HEK293 (cell line): ENCODE data around the gene ZDHHC11.
"Not testable (repeated sequence)": the region's sequence is repeated elsewhere in the genome, so short reads cannot be mapped to it uniquely, and the experiment has no call there.

Source experiments
- CTCF ChIP-seq: fragments of 450-650 bp; formaldehyde crosslinking; IDR thresholded peaks from 2 replicates; pipeline ENCODE4 v1.5.1; 2016; ENCODE audit warnings: missing biosample characterization, missing genetic modification characterization
- MZF1 ChIP-seq: fragments of 450-650 bp; formaldehyde crosslinking; IDR thresholded peaks from 2 replicates; pipeline ENCODE4 v1.5.1; 2017; ENCODE audit warnings: missing biosample characterization, missing genetic modification characterization, borderline replicate concordance
- ZBTB11 ChIP-seq: fragments of 450-650 bp; formaldehyde crosslinking; conservative IDR thresholded peaks from 2 replicates; pipeline ENCODE4 v1.5.1; 2016; ENCODE audit warnings: low read depth, missing biosample characterization, missing genetic modification characterization
- ZNF148 ChIP-seq: fragments of 450-650 bp; formaldehyde crosslinking; IDR thresholded peaks from 2 replicates; pipeline ENCODE4 v1.5.0; 2017; ENCODE audit warnings: missing biosample characterization, missing genetic modification characterization, borderline replicate concordance
- ZNF184 ChIP-seq: fragments of 450-650 bp; IDR thresholded peaks from 2 replicates; pipeline ENCODE4 v1.5.1; 2018; ENCODE audit warnings: missing biosample characterization, mild to moderate bottlenecking, missing genetic modification characterization
- ZNF600 ChIP-seq: fragments of 450-650 bp; formaldehyde crosslinking; IDR thresholded peaks from 2 replicates; pipeline ENCODE4 v1.5.1; 2016; ENCODE audit warnings: missing biosample characterization, missing genetic modification characterization

GRCh38 chr5:775595-775960 is 75.2 kb downstream of the ZDHHC11 start:
- not testable (repeated sequence) for TF ChIP-seq ZNF148 (tag by site-specific recombination); ZNF184; CTCF; MZF1 (tag by site-specific recombination); ZBTB11 (tag by site-specific recombination); ZNF600 (tag by site-specific recombination)
